Cardiac muscle cell (in vitro differentiated cells and primary cell): ENCODE results near the gene SLC5A1. TPM values are rescaled to one million over a fixed set of nuclear protein-coding genes. Genes with fewer than 3 reads are reported as not detected.

Experiments used
- DNase-seq, 2 donors: peaks; one replicate each; pipeline versions ENCODE4 v3.0.0 to v3.0.0-alpha.2; 2010 to 2017; ENCODE audit warnings: low read depth in 1 of 2, low spot score in 1 of 2
- H3K27ac ChIP-seq: fragments of 200-600 bp; sonication (generic); 2 replicates; pipeline ENCODE4 v1.5.1; 2016
- H3K27me3 ChIP-seq: fragments of 200-600 bp; sonication (generic); 2 replicates; pipeline ENCODE4 v1.6.0; 2016; ENCODE audit warnings: control low read depth
- H3K36me3 ChIP-seq: fragments of 200-600 bp; sonication (generic); 2 replicates; pipeline ENCODE4 v1.5.1; 2016; ENCODE audit warnings: control low read depth
- H3K4me1 ChIP-seq: fragments of 200-600 bp; sonication (generic); 2 replicates; pipeline ENCODE4 v1.8.1; 2017; ENCODE audit warnings: low read depth, mild to moderate bottlenecking, mixed run types
- H3K4me3 ChIP-seq: fragments of 200-600 bp; sonication (generic); 2 replicates; pipeline ENCODE4 v1.5.1; 2016; ENCODE audit warnings: mild to moderate bottlenecking
- H3K9me3 ChIP-seq: fragments of 200-600 bp; sonication (generic); 2 replicates; pipeline ENCODE4 v1.5.1; 2017; ENCODE audit warnings: low read depth, mild to moderate bottlenecking, control low read depth
- CTCF ChIP-seq: IDR thresholded peaks from 2 replicates; pipeline ENCODE4 v1.5.1; 2012; ENCODE audit warnings: low read depth, mild to moderate bottlenecking, low read length
- polyA plus RNA-seq: library from polyadenylated mRNA; unstranded; fragments of >200 nt; fragmentation: Nextera tagmentation; extraction: Ambion mirVana; gene quantifications from 2 replicates; pipeline ENCODE4 v1.2.1, GENCODE V29; 2016
- total RNA-seq: library from RNA; depleted of rRNA; stranded (reverse); fragments of >200 nt; gene quantifications from 2 replicates; pipeline ENCODE4 v1.2.3, GENCODE V29; 2016

Gene SLC5A1
- total and polyA plus RNA-seq, 2 experiments from 2014 or later = 0.45 to 0.76 TPM

GRCh38 chr22:32023251-32023827 lies 19.7 kb upstream of the SLC5A1 start:
- H3K27me3 ChIP-seq = no peaks in the 10 kb centered on the region
- no peak for TF ChIP-seq CTCF
- H3K9me3 ChIP-seq = no peaks in the 10 kb centered on the region
- no peaks in the 10 kb centered on the region for H3K4me1 ChIP-seq
- no peak overlapping the region for H3K4me3 ChIP-seq
- no peak for DNase-seq
- H3K36me3 ChIP-seq = no peaks in the 10 kb centered on the region
- H3K27ac ChIP-seq = no peak overlapping the region

GRCh38 chr22:32024796-32025195 lies 18.3 kb upstream of the SLC5A1 start:
- Histone ChIP-seq H3K27ac (no peak overlapping the region), H3K4me1 (no peaks in the 10 kb centered on the region), H3K9me3 (no peaks in the 10 kb centered on the region), H3K36me3 (no peaks in the 10 kb centered on the region), H3K27me3 (peaks cover 6% of the 10 kb centered on the region), H3K4me3 (no peak overlapping the region)
- TF ChIP-seq CTCF = no peak
- DNase-seq = peak in 1 of 2 donors; percentile 5

- no peak for DNase-seq
- no peak for TF ChIP-seq CTCF
- H3K36me3 ChIP-seq = no peaks in the 10 kb centered on the region
- H3K27ac ChIP-seq = no peak overlapping the region
- no peak overlapping the region for H3K4me3 ChIP-seq
- H3K27me3 ChIP-seq = peaks cover 7% of the 10 kb centered on the region
- H3K9me3 ChIP-seq = no peaks in the 10 kb centered on the region
- no peaks in the 10 kb centered on the region for H3K4me1 ChIP-seq
These were observed 12.4 kb upstream of the SLC5A1 start for GRCh38 chr22:32030518-32031247.

GRCh38 chr22:32031466-32031865 lies 11.6 kb upstream of the SLC5A1 start:
- no peaks in the 10 kb centered on the region for H3K9me3 ChIP-seq
- DNase-seq = no peak
- peaks cover 7% of the 10 kb centered on the region for H3K27me3 ChIP-seq
- no peak for TF ChIP-seq CTCF
- no peak overlapping the region for H3K4me3 ChIP-seq
- H3K27ac ChIP-seq = no peak overlapping the region
- H3K36me3 ChIP-seq = no peaks in the 10 kb centered on the region
- no peaks in the 10 kb centered on the region for H3K4me1 ChIP-seq

- DNase-seq = no peak
- no peak overlapping the region for H3K27ac ChIP-seq
- TF ChIP-seq CTCF = no peak
- no peaks in the 10 kb centered on the region for H3K9me3 ChIP-seq
- no peak overlapping the region for H3K4me3 ChIP-seq
- H3K27me3 ChIP-seq = peaks cover 4% of the 10 kb centered on the region
- no peaks in the 10 kb centered on the region for H3K4me1 ChIP-seq
- H3K36me3 ChIP-seq = no peaks in the 10 kb centered on the region
These were observed 8.8 kb upstream of the SLC5A1 start for GRCh38 chr22:32034275-32034674.
